ENCODE data around the gene LPAR1.
"Not testable (repeated sequence)": the region's sequence is repeated elsewhere in the genome, so short reads cannot be mapped to it uniquely, and the experiment has no call there.

The LPAR1 gene

GRCh38 chr9:110861370-110862110 is 176.7 kb downstream of the LPAR1 start:
- DNase-seq, result not testable (repeated sequence)

- DNase-seq, result no peak
Measured at GRCh38 chr9:110856772-110857171, 181.5 kb downstream of the LPAR1 start.

GRCh38 chr9:110850401-110851135 is 187.7 kb downstream of the LPAR1 start:
- no peak for DNase-seq

- DNase-seq, result no peak
Measured at GRCh38 chr9:110847671-110848070, 190.6 kb downstream of the LPAR1 start.

GRCh38 chr9:110846215-110846614 is 192.1 kb downstream of the LPAR1 start:
- no peak for DNase-seq

GRCh38 chr9:110844121-110844520 is 194.1 kb downstream of the LPAR1 start:
- DNase-seq, result no peak

GRCh38 chr9:110842986-110843385 is 195.3 kb downstream of the LPAR1 start:
- DNase-seq, result no peak

- DNase-seq, result no peak
Measured at GRCh38 chr9:110842169-110842568, 196.1 kb downstream of the LPAR1 start.

- DNase-seq, result no peak
Measured at GRCh38 chr9:110837401-110838005, 200.8 kb downstream of the LPAR1 start.

- no peak for DNase-seq
Measured at GRCh38 chr9:110835859-110836271, 202.4 kb downstream of the LPAR1 start.

- no peak for DNase-seq
Measured at GRCh38 chr9:110835404-110835803, 202.9 kb downstream of the LPAR1 start.

- no peak for DNase-seq
Measured at GRCh38 chr9:110832926-110833325, 205.3 kb downstream of the LPAR1 start.

- no peak for DNase-seq
Measured at GRCh38 chr9:110830495-110830894, 207.8 kb downstream of the LPAR1 start.

- DNase-seq, result no peak
Measured at GRCh38 chr9:110828264-110828663, 210.0 kb downstream of the LPAR1 start.

- not testable (repeated sequence) for DNase-seq
Measured at GRCh38 chr9:110826400-110826799, 211.9 kb downstream of the LPAR1 start.

GRCh38 chr9:110825950-110826349 is 212.3 kb downstream of the LPAR1 start:
- peak; percentile 3 for DNase-seq

GRCh38 chr9:110825129-110825528 is 213.1 kb downstream of the LPAR1 start:
- DNase-seq, result not testable (repeated sequence)
